IPS-NIHi11 (cell line): ENCODE measurements around the gene SHLD1.

Experiments used
- DNase-seq: peaks from one replicate; pipeline ENCODE4 v3.0.0; 2012; ENCODE audit warnings: mixed read lengths, low spot score

SHLD1 gene

GRCh38 chr20:5820738-5821137 lies 70.5 kb downstream of the SHLD1 start:
- DNase-seq, result no peak

- DNase-seq, result no peak
Observed at GRCh38 chr20:5821627-5822215, 71.5 kb downstream of the SHLD1 start.

GRCh38 chr20:5822569-5822968 lies 72.4 kb downstream of the SHLD1 start:
- no peak for DNase-seq

GRCh38 chr20:5825130-5825719 lies 75.0 kb downstream of the SHLD1 start:
- DNase-seq, result peak; percentile 48

GRCh38 chr20:5827098-5827853 lies 77.1 kb downstream of the SHLD1 start:
- DNase-seq, result no peak

GRCh38 chr20:5827861-5828260 lies 77.7 kb downstream of the SHLD1 start:
- DNase-seq, result no peak

- DNase-seq, result no peak
Observed at GRCh38 chr20:5829241-5829809, 79.1 kb downstream of the SHLD1 start.

- no peak for DNase-seq
Observed at GRCh38 chr20:5831539-5832237, 81.5 kb downstream of the SHLD1 start.

- no peak for DNase-seq
Observed at GRCh38 chr20:5833309-5833941, 83.2 kb downstream of the SHLD1 start.

- no peak for DNase-seq
Observed at GRCh38 chr20:5834436-5835005, 84.3 kb downstream of the SHLD1 start.

GRCh38 chr20:5835321-5835821 lies 85.2 kb downstream of the SHLD1 start:
- no peak for DNase-seq

GRCh38 chr20:5835871-5836270 lies 85.7 kb downstream of the SHLD1 start:
- no peak for DNase-seq

GRCh38 chr20:5836569-5836968 lies 86.4 kb downstream of the SHLD1 start:
- DNase-seq, result no peak

GRCh38 chr20:5840411-5841002 lies 90.3 kb downstream of the SHLD1 start:
- DNase-seq, result no peak

- no peak for DNase-seq
Observed at GRCh38 chr20:5841522-5841921, 91.3 kb downstream of the SHLD1 start.

- DNase-seq, result no peak
Observed at GRCh38 chr20:5842465-5842864, 92.3 kb downstream of the SHLD1 start.

- DNase-seq, result no peak
Observed at GRCh38 chr20:5843054-5843592, 92.9 kb downstream of the SHLD1 start.

GRCh38 chr20:5844063-5844681 lies 94.0 kb downstream of the SHLD1 start:
- no peak for DNase-seq

GRCh38 chr20:5845681-5846615 lies 95.7 kb downstream of the SHLD1 start:
- DNase-seq, result no peak
